A549 (cell line): ENCODE measurements around the gene PCGF3. TPM values are rescaled to one million over a fixed set of nuclear protein-coding genes. Genes with fewer than 3 reads are reported as not detected.

Source experiments
- ATAC-seq, 2 experiments: fragments of 200-7000 bp in 1 of 2; fragments of >200 bp in 1 of 2; cut with Nextera tagmentation in 1 of 2; cut with Tn5 transposase in 1 of 2; 3 replicates each; pipeline versions ENCODE4 v1.8.0 to v1.9.1; 2018 to 2020; ENCODE audit warnings: mild to moderate bottlenecking in 1 of 2, moderate library complexity in 1 of 2
- CTCF ChIA-PET: fragments of 300-600 bp; sonication (Branson Sonifier 250); formaldehyde crosslinking; extraction: SDS; loops from one replicate; lab custom pipeline; 2021; ENCODE audit warnings: antibody characterized with exemption, inconsistent platforms; lab: Yijun Ruan, JAX
- POLR2A ChIA-PET: fragments of 350-600 bp; formaldehyde crosslinking; extraction: SDS; loops from one replicate; lab custom pipeline; 2021; ENCODE audit warnings: antibody characterized with exemption, inconsistent platforms; lab: Yijun Ruan, JAX
- DNase-seq, 2 experiments: peaks; one replicate each; pipeline versions ENCODE4 v3.0.0 to v3.0.0-alpha.2; 2011 to 2016; ENCODE audit warnings: low read depth in 1 of 2, low spot score in 1 of 2
- FAIRE-seq: peaks from 2 replicates; lab custom pipeline; 2011; peaks lifted over from hg19 to GRCh38; lab: Jason Lieb, UNC
- H3K27ac ChIP-seq, 2 experiments: fragments of >200 bp; sonication (Bioruptor Twin); formaldehyde crosslinking; 3 replicates each; pipeline ENCODE4 v1.5.1; 2016 to 2017
- H3K4me1 ChIP-seq: fragments of >200 bp; sonication (Bioruptor Twin); formaldehyde crosslinking; 3 replicates; pipeline ENCODE4 v1.6.1; 2016
- H3K4me2 ChIP-seq: fragments of >200 bp; sonication (Bioruptor Twin); formaldehyde crosslinking; 3 replicates; pipeline ENCODE4 v1.6.1; 2016
- H3K4me3 ChIP-seq: fragments of >200 bp; sonication (Bioruptor Twin); formaldehyde crosslinking; 3 replicates; pipeline ENCODE4 v1.5.1; 2016
- H3K9me3 ChIP-seq: fragments of >200 bp; sonication (Bioruptor Twin); formaldehyde crosslinking; 3 replicates; pipeline ENCODE4 v1.6.1; 2016
- ATOH8 ChIP-seq: fragments of 250-450 bp; sonication (Bioruptor Pico); IDR thresholded peaks from 2 replicates; pipeline ENCODE4 v1.5.0; 2020; ENCODE audit warnings: low read depth, mild to moderate bottlenecking, moderate library complexity
- CBX8 ChIP-seq: fragments of 200-600 bp; sonication (generic); IDR thresholded peaks from 2 replicates; pipeline ENCODE4 v1.6.1; 2016
- CEBPB ChIP-seq, 2 experiments: fragments of >200 bp in 1 of 2; sonication (Bioruptor Twin) in 1 of 2; formaldehyde crosslinking in 1 of 2; IDR thresholded peaks; 2 replicates each; pipeline ENCODE4 v1.6.1; 2012 to 2016
- EP300 ChIP-seq, 2 experiments: fragments of >200 bp; sonication (Bioruptor Twin); formaldehyde crosslinking; IDR thresholded peaks; 2 replicates in 1 of 2; 3 replicates in 1 of 2; pipeline ENCODE4 v1.6.1; 2016 to 2017
- FOXS1 ChIP-seq: fragments of 250-450 bp; sonication (Bioruptor Pico); IDR thresholded peaks from 2 replicates; pipeline ENCODE4 v1.5.0; 2020; ENCODE audit warnings: mild to moderate bottlenecking, moderate library complexity
- GATA3 ChIP-seq: IDR thresholded peaks from 2 replicates; pipeline ENCODE4 v1.6.1; 2012; ENCODE audit warnings: borderline replicate concordance
- HDAC2 ChIP-seq: fragments of 200-600 bp; sonication (generic); IDR thresholded peaks from 2 replicates; pipeline ENCODE4 v1.6.1; 2016
- HEYL ChIP-seq: fragments of 250-450 bp; sonication (Bioruptor Pico); IDR thresholded peaks from 2 replicates; pipeline ENCODE4 v1.8.0; 2021; ENCODE audit warnings: mild to moderate bottlenecking, moderate library complexity
- HOXA7 ChIP-seq: fragments of 250-450 bp; sonication (Bioruptor Pico); IDR thresholded peaks from 2 replicates; pipeline ENCODE4 v1.5.0; 2020; ENCODE audit warnings: mild to moderate bottlenecking, moderate library complexity
- HOXB13 ChIP-seq: fragments of 250-450 bp; sonication (Bioruptor Pico); IDR thresholded peaks from 2 replicates; pipeline ENCODE4 v1.5.0; 2020; ENCODE audit warnings: low read depth, mild to moderate bottlenecking, moderate library complexity
- KDM1A ChIP-seq: fragments of 200-600 bp; sonication (generic); IDR thresholded peaks from 2 replicates; pipeline ENCODE4 v1.6.1; 2016; ENCODE audit warnings: low read depth, mild to moderate bottlenecking
- KDM5A ChIP-seq: fragments of 200-600 bp; sonication (generic); IDR thresholded peaks from 2 replicates; pipeline ENCODE4 v1.6.1; 2016; ENCODE audit warnings: antibody characterized with exemption, mild to moderate bottlenecking
- NFE2L2 ChIP-seq: fragments of 150-350 bp; conservative IDR thresholded peaks from 2 replicates; pipeline ENCODE4 v1.6.1; 2014; ENCODE audit warnings: low read length
- PHF8 ChIP-seq: fragments of 200-600 bp; sonication (generic); IDR thresholded peaks from 2 replicates; pipeline ENCODE4 v1.6.1; 2016; ENCODE audit warnings: low read depth, mild to moderate bottlenecking, antibody characterized with exemption, moderate library complexity, borderline replicate concordance
- RFX5 ChIP-seq: fragments of 450-650 bp; IDR thresholded peaks from 2 replicates; pipeline ENCODE4 v1.7.1; 2014; ENCODE audit warnings: antibody characterized with exemption, mild to moderate bottlenecking, moderate library complexity
- SMC3 ChIP-seq: fragments of >200 bp; sonication (Bioruptor Twin); formaldehyde crosslinking; IDR thresholded peaks from 3 replicates; pipeline ENCODE4 v1.6.1; 2018; ENCODE audit warnings: inconsistent platforms
- TP53 ChIP-seq: fragments of 250-450 bp; sonication (Bioruptor Pico); IDR thresholded peaks from 2 replicates; pipeline ENCODE4 v1.5.0; 2021; ENCODE audit warnings: mild to moderate bottlenecking, moderate library complexity
- USF2 ChIP-seq: fragments of 450-650 bp; IDR thresholded peaks from 2 replicates; pipeline ENCODE4 v1.6.1; 2014; ENCODE audit warnings: antibody characterized with exemption
- ZC3H11A ChIP-seq: fragments of 450-650 bp; IDR thresholded peaks from 2 replicates; pipeline ENCODE4 v1.6.1; 2014; ENCODE audit warnings: antibody characterized with exemption, mild to moderate bottlenecking
- ZNF302 ChIP-seq: fragments of 250-450 bp; sonication (Bioruptor Pico); IDR thresholded peaks from 2 replicates; pipeline ENCODE4 v1.9.0; 2021; ENCODE audit warnings: inconsistent platforms, mild to moderate bottlenecking, moderate library complexity
- WGBS: methylation state at CpG from one replicate; pipeline ENCODE4 v1.1.6; 2017; ENCODE audit errors: missing lambda C conversion rate; 5-methylcytosine and 5-hydroxymethylcytosine counted together
- polyA plus RNA-seq, 4 experiments: library from polyadenylated mRNA; depleted of rRNA in 3 of 4; stranded (reverse); fragments of >200 nt; fragmentation: RNase III in 1 of 4; extraction: RNeasy Plus Mini Kit Qiagen cat#74134 plus additional on column Dnase treatment in 1 of 4; gene quantifications; 2 replicates in 3 of 4; 3 replicates in 1 of 4; pipeline ENCODE4 v1.2.3, GENCODE V29; 2011 to 2017
- TF ChIP-seq, protein P1 (sequence below): fragments of >200 bp; sonication (Bioruptor Twin); formaldehyde crosslinking; IDR thresholded peaks from 3 replicates; pipeline ENCODE4 v1.5.1; 2016
- TF ChIP-seq, protein P2 (sequence below): fragments of 250-450 bp; sonication (Bioruptor Pico); IDR thresholded peaks from 2 replicates; pipeline ENCODE4 v1.5.0; 2021; ENCODE audit warnings: mild to moderate bottlenecking, moderate library complexity, borderline replicate concordance

Gene PCGF3
- polyA plus RNA-seq, 2 of the 4 experiments (the other 2 are of a cell fraction) = 15.9 to 21.0 TPM

- Histone ChIP-seq H3K4me3 (no peak overlapping the region), H3K9me3 (no peaks in the 10 kb centered on the region), H3K4me2 (no peak overlapping the region), H3K27ac (no peak overlapping the region), H3K4me1 (peaks cover 5% of the 10 kb centered on the region)
- CTCF ChIA-PET = interaction anchor here (1.2 kb wide), 1 partner anchor 9 kb away, joined by 3 read pairs; no protein-coding TSS in a partner anchor
- DNase-seq = no peak
- WGBS = 50% methylated on average over 2 of the region's 16 CpGs
- peak in 1 of 2 experiments; percentile 22; a peak in 1 of 6 replicates for ATAC-seq
- POLR2A ChIA-PET = no interaction called here
- no peak for FAIRE-seq
- TF ChIP-seq HDAC2 (no peak), GATA3 (no peak), ATOH8 (CRISPR knock-in tag) (no peak), KDM5A (no peak), PHF8 (no peak), CBX8 (no peak), FOXS1 (CRISPR knock-in tag) (no peak), HEYL (no peak), SMC3 (no peak), USF2 (no peak), HOXB13 (no peak), ZC3H11A (no peak), RFX5 (no peak), HOXA7 (CRISPR knock-in tag) (no peak), ZNF302 (CRISPR knock-in tag) (no peak), EP300 (IDR thresholded peaks at IDR 0.05) (no peak)
- TF ChIP-seq, protein P1, sequence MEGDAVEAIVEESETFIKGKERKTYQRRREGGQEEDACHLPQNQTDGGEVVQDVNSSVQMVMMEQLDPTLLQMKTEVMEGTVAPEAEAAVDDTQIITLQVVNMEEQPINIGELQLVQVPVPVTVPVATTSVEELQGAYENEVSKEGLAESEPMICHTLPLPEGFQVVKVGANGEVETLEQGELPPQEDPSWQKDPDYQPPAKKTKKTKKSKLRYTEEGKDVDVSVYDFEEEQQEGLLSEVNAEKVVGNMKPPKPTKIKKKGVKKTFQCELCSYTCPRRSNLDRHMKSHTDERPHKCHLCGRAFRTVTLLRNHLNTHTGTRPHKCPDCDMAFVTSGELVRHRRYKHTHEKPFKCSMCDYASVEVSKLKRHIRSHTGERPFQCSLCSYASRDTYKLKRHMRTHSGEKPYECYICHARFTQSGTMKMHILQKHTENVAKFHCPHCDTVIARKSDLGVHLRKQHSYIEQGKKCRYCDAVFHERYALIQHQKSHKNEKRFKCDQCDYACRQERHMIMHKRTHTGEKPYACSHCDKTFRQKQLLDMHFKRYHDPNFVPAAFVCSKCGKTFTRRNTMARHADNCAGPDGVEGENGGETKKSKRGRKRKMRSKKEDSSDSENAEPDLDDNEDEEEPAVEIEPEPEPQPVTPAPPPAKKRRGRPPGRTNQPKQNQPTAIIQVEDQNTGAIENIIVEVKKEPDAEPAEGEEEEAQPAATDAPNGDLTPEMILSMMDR = no peak
These were observed 81.2 kb downstream of the PCGF3 start for GRCh38 chr4:786861-787300.

GRCh38 chr4:787561-787981 lies 81.9 kb downstream of the PCGF3 start:
- POLR2A ChIA-PET = no interaction called here
- TF ChIP-seq HOXB13 = no peak
- TF ChIP-seq CEBPB (IDR thresholded peaks at IDR 0.05) = no peak
- TF ChIP-seq SMC3 = no peak
- TF ChIP-seq TP53 (CRISPR knock-in tag) = no peak
- TF ChIP-seq KDM1A = no peak
- TF ChIP-seq NFE2L2 = no peak
- TF ChIP-seq, protein P2, sequence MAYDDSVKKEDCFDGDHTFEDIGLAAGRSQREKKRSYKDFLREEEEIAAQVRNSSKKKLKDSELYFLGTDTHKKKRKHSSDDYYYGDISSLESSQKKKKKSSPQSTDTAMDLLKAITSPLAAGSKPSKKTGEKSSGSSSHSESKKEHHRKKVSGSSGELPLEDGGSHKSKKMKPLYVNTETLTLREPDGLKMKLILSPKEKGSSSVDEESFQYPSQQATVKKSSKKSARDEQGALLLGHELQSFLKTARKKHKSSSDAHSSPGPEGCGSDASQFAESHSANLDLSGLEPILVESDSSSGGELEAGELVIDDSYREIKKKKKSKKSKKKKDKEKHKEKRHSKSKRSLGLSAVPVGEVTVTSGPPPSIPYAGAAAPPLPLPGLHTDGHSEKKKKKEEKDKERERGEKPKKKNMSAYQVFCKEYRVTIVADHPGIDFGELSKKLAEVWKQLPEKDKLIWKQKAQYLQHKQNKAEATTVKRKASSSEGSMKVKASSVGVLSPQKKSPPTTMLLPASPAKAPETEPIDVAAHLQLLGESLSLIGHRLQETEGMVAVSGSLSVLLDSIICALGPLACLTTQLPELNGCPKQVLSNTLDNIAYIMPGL = no peak
- TF ChIP-seq, all 56 proteins: peak for 0
- Histone ChIP-seq H3K9me3 (no peaks in the 10 kb centered on the region), H3K4me3 (no peak overlapping the region), H3K4me1 (no peaks in the 10 kb centered on the region; the same call in 2 of the 3 replicates), H3K4me2 (no peak overlapping the region), H3K27ac (no peak overlapping the region)
- FAIRE-seq (no peak), ATAC-seq (no peak), DNase-seq (no peak)
- WGBS = 94% methylated on average over 10 of the region's 16 CpGs
- CTCF ChIA-PET = interaction anchor here (1.2 kb wide), 1 partner anchor 8 kb away, joined by 3 read pairs; no protein-coding TSS in a partner anchor
